Endodermal cell (in vitro differentiated cells): ENCODE data around the gene CTNND2. TPM values are rescaled to one million over a fixed set of nuclear protein-coding genes. Genes with fewer than 3 reads are reported as not detected.

Source experiments
- DNase-seq: peaks from one replicate; pipeline ENCODE4 v3.0.0-alpha.2; 2017
- H3K27ac ChIP-seq: 2 replicates; pipeline ENCODE4 v1.5.1; 2013; ENCODE audit warnings: mild to moderate bottlenecking, low read depth, low read length, moderate library complexity
- H3K27me3 ChIP-seq: 2 replicates; pipeline ENCODE4 v1.6.1; 2013; ENCODE audit warnings: mild to moderate bottlenecking, low read length, moderate library complexity; ENCODE audit not compliant: insufficient read depth, control insufficient read depth, poor library complexity, severe bottlenecking
- H3K36me3 ChIP-seq: 2 replicates; pipeline ENCODE4 v1.7.0; 2013; ENCODE audit warnings: mild to moderate bottlenecking, low read length, moderate library complexity; ENCODE audit not compliant: control insufficient read depth, insufficient read depth
- H3K4me1 ChIP-seq: one replicate; pipeline ENCODE4 v1.7.0; 2013; ENCODE audit warnings: low read length; ENCODE audit not compliant: control insufficient read depth, insufficient read depth
- H3K4me3 ChIP-seq: 2 replicates; pipeline ENCODE4 v1.5.1; 2013; ENCODE audit warnings: mild to moderate bottlenecking, low read length, moderate library complexity
- H3K9ac ChIP-seq: 2 replicates; pipeline ENCODE4 v1.6.1; 2013; ENCODE audit warnings: mild to moderate bottlenecking, low read length, moderate library complexity; ENCODE audit not compliant: poor library complexity, severe bottlenecking; ENCODE audit errors: extremely low read depth
- H3K9me3 ChIP-seq: 2 replicates; pipeline ENCODE4 v1.6.1; 2013; ENCODE audit warnings: mild to moderate bottlenecking, low read length, moderate library complexity; ENCODE audit not compliant: control insufficient read depth
- H3K27ac Mint-ChIP-seq: 2 replicates; pipeline ENCODE4 v1.8.0; 2020; ENCODE audit warnings: mixed read lengths
- H3K27me3 Mint-ChIP-seq: 2 replicates; pipeline ENCODE4 v1.8.0; 2021; ENCODE audit warnings: mild to moderate bottlenecking, mixed read lengths; ENCODE audit not compliant: insufficient read depth
- H3K36me3 Mint-ChIP-seq: 2 replicates; pipeline ENCODE4 v1.8.0; 2020; ENCODE audit warnings: low read depth, mixed read lengths
- H3K4me1 Mint-ChIP-seq: 2 replicates; pipeline ENCODE4 v1.8.0; 2020; ENCODE audit warnings: mixed read lengths
- H3K4me3 Mint-ChIP-seq: 2 replicates; pipeline ENCODE4 v1.8.0; 2020; ENCODE audit warnings: mild to moderate bottlenecking, moderate library complexity, mixed read lengths
- H3K9me3 Mint-ChIP-seq: 2 replicates; pipeline ENCODE4 v1.8.0; 2020; ENCODE audit warnings: mild to moderate bottlenecking, mixed read lengths
- CTCF ChIP-seq: fragments of 200-600 bp; sonication (generic); conservative IDR thresholded peaks from 2 replicates; pipeline ENCODE4 v1.5.0; 2021; ENCODE audit warnings: antibody characterized with exemption, mild to moderate bottlenecking
- WGBS, 2 experiments: methylation state at CpG; one replicate each; pipeline versions ENCODE4 v1.1.5 to v1.1.7; 2013; ENCODE audit warnings: missing lambda C conversion rate in 2 of 2, mixed read lengths in 1 of 2; ENCODE audit not compliant: insufficient coverage in 1 of 2, insufficient read length in 1 of 2; 5-methylcytosine and 5-hydroxymethylcytosine counted together
- total RNA-seq, 2 donors: library from RNA; stranded (reverse); fragmentation: NEBNext Ultra II Directional in 1 of 2; extraction: Animal tissue kit (Norgen Biotek cat#: 25700) in 1 of 2; gene quantifications; 2 replicates in 1 of 2; 3 replicates in 1 of 2; pipeline ENCODE4 v1.2.1, GENCODE V29; 2021

The CTNND2 gene
- total RNA-seq, 2 donors from 2014 or later: 6.5 to 10.3 TPM

GRCh38 chr5:11157132-11157531 lies 747.1 kb downstream of the CTNND2 start:
- TF ChIP-seq CTCF: no peak
- Mint-ChIP-seq H3K9me3 (no peaks in the 10 kb centered on the region), H3K27ac (no peak overlapping the region), H3K4me3 (no peak overlapping the region), H3K4me1 (no peaks in the 10 kb centered on the region), H3K27me3 (no peaks in the 10 kb centered on the region), H3K36me3 (no peaks in the 10 kb centered on the region)
- Histone ChIP-seq H3K9ac (no peak overlapping the region), H3K9me3 (no peaks in the 10 kb centered on the region), H3K4me1 (no peaks in the 10 kb centered on the region), H3K36me3 (no peaks in the 10 kb centered on the region), H3K27me3 (no peaks in the 10 kb centered on the region), H3K27ac (no peak overlapping the region), H3K4me3 (no peak overlapping the region)
- no peak for DNase-seq
- 61 to 67% methylated on average over 3 of the region's 3 CpGs for WGBS, 2 experiments

- no peak overlapping the region for H3K9ac ChIP-seq
- H3K9me3 ChIP-seq: no peaks in the 10 kb centered on the region
- H3K36me3 ChIP-seq: no peaks in the 10 kb centered on the region
- TF ChIP-seq CTCF: no peak
- Mint-ChIP-seq H3K36me3 (no peaks in the 10 kb centered on the region), H3K4me3 (no peak overlapping the region), H3K4me1 (peaks cover 6% of the 10 kb centered on the region), H3K9me3 (no peaks in the 10 kb centered on the region), H3K27me3 (no peaks in the 10 kb centered on the region), H3K27ac (no peak overlapping the region)
- no peak overlapping the region for H3K4me3 ChIP-seq
- H3K4me1 ChIP-seq: no peaks in the 10 kb centered on the region
- no peak for DNase-seq
- H3K27ac ChIP-seq: no peak overlapping the region
- no peaks in the 10 kb centered on the region for H3K27me3 ChIP-seq
- WGBS, 2 experiments: 91 to 94% methylated on average over 11 to 12 of the region's 12 CpGs
These were observed 750.4 kb downstream of the CTNND2 start for GRCh38 chr5:11153670-11154382.

GRCh38 chr5:11152368-11152767 lies 751.9 kb downstream of the CTNND2 start:
- no peaks in the 10 kb centered on the region for H3K27me3 ChIP-seq
- no peak overlapping the region for H3K9ac ChIP-seq
- no peak overlapping the region for H3K27ac Mint-ChIP-seq
- H3K4me3 Mint-ChIP-seq: no peak overlapping the region
- WGBS, 2 experiments: 90 to 100% methylated on average over 4 to 8 of the region's 8 CpGs
- TF ChIP-seq CTCF: no peak
- H3K4me3 ChIP-seq: no peak overlapping the region
- H3K4me1 ChIP-seq: no peaks in the 10 kb centered on the region
- H3K27ac ChIP-seq: no peak overlapping the region
- H3K27me3 Mint-ChIP-seq: peaks cover 3% of the 10 kb centered on the region
- H3K36me3 ChIP-seq: no peaks in the 10 kb centered on the region
- no peaks in the 10 kb centered on the region for H3K9me3 ChIP-seq
- peaks cover 6% of the 10 kb centered on the region for H3K4me1 Mint-ChIP-seq
- no peaks in the 10 kb centered on the region for H3K36me3 Mint-ChIP-seq
- no peaks in the 10 kb centered on the region for H3K9me3 Mint-ChIP-seq
- no peak for DNase-seq
